NCI-H1694 (cell line): Measurements from ENCODE around the gene PRICKLE3.
A peak's percentile ranks its signal among the peaks of the same experiment; 100 is the strongest.
"Not testable (repeated sequence)": the region's sequence is repeated elsewhere in the genome, so short reads cannot be mapped to it uniquely, and the experiment has no call there.

Experiments used
- DNase-seq: peaks from one replicate; lab custom pipeline; 2025; lab: John Stamatoyannopoulos, UW

PRICKLE3 gene

DNA sequence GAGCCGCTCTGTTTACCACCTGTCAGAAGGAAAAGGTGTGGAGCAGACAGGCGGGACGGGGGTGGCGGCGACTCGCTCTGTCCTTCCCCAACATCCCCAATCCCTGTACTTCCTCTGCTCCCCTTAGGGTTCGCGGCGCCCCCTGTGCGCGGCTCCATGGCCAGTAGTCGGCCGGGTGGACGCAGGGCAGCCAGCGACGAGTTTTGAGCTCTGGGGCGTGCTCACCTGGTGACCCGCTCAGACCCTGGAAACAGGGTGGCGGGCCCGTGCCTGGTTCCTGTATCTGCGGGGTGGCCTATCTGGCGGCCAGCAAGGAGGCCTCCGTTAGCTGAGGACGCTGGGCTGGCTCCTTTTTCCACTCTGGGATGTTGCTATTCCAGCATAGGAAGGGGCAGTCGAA is 29.0 kb downstream of the PRICKLE3 start:
- DNase-seq: no peak

DNA sequence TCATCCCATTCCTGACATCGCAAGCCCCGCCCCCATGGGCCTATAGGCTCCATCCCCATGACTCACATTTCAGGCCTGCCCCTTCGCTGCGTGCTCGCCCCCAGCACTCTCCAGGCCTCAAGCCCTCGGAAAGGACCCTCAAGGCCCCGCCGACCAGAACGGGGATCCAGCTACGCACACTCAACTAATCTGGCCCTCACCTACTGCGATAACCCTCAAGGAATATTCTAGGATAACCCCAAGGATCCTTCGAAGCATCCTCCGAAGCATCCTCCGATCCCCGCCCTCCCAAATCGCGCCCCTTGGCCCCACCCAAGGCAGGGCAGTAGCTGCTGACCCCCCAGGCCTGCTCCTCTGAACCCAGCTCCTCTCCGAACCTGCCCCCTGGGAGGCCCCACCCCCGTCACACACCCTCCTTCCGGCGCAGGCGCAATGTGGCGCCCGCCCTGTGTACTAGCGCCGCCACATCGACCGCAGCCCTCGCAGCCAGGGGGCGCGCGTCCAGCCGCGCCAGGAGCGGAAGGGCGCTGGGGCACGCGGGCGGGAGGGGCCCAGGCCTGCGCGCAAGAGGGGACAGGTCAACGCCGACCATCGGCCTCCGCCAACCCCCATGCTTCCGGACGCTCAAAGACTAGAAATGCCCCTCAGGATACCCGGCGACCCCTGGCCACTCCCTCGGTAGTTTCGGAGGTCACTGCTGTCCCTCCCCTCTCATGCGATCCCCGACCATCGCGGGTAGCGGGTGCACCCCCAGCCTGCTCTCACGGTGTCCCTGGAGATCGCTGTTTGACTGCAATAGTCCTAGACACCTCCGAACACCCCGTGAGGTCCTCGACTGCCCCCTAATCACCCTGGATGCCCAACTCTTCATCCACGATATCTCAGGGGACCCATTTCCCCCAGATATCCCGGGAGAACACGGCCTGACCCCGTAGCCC is 30.0 kb downstream of the PRICKLE3 start:
- DNase-seq: peak; percentile 79

DNA sequence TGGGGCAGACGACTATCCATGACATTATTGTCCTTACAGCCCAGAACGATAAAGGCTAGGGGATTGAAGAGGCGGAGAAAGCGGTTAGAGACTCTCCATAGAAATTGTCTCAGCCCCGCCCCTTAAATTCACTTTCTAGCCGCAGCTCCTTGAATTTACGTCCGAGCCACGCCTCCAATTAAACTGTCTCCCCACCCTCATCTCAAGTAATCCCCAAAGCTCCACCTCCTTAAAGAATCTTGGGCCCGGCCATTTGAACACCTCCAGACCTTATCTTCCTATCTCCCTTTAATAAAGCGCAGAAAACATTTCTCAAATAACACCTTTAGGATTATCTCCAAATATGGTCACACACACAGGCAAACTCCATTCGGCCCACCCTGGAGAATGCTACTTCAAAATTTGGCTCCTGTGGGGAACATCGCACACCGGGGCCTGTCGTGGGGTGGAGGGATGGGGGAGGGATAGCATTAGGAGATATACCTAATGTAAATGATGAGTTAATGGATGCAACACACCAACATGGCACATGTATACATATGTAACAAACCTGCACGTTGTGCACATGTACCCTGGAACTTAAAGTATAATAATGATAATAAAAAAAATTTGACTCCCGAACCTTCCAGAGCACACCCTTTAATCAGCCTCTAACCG is 30.8 kb downstream of the PRICKLE3 start:
- no peak for DNase-seq

DNA sequence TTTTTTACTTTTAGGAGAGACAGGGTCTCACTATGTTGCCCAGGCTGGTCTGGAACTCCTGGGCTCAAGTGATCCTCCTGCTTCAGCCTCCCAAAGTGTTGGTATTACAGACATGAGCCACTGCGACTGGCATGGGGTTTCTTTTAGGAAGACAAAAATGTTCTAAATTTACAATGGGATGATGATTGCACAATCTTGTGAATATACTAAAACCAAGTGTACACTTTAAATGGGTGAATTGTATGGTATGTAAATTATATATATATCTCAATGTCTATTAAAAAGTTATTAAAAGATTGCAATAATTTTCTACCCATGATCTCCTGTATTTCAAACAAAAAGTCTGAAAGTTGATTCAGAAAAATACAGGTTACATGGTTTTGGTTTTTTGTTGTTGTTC is 32.7 kb downstream of the PRICKLE3 start:
- DNase-seq: no peak

DNA sequence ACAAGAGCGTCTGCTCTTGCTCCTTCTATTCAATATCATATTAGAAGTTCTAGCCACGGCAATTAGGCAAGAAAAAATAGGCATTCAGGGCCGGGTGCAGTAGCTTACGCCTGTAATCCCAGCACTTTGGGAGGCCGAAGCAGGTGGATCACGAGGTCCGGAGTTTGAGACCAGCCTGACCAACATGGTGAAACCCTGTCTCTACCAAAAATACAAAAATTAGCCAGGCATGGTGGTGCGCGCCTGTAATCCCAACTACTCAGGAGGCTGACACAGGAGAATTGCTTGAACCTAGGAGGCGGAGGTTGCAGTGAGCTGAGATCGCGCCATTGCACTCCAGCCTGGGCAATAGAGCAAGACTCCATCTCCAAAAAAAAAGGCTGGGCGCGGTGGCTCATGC is 36.9 kb downstream of the PRICKLE3 start:
- not testable (repeated sequence) for DNase-seq

DNA sequence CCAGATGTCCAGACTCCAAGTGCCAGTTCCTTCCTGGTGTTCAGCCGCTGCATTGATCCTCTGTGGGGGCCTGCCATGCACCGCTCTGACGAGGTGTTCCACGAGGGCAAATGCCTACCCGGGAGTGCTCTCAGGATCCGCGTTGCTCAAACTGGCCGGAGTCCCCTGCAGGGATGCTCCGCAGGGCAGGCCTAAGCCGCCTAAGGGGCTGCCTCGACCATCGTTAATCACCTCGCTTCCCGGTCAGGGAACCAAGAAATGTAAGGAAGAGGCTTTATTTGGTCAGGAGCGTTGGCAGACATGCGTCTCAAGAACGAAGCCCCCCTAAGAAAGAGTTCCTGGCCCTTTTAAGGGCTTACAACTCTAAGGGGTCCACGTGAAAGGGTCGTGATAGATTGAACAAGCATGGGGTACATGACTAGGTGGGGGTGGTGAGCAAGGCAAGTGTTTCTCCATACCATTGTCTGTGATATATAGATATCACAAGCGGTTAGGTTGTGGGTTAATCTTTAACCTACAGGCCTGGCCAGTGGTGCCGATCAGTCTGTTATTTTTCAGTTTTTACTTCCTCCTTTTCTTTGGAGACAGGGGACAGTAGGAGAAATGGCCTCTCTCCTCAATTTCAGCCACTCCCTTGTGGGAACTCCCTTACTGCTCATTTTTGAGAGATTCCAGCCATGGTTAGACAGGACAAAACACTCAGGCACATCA is 37.6 kb downstream of the PRICKLE3 start:
- DNase-seq: not testable (repeated sequence)

DNA sequence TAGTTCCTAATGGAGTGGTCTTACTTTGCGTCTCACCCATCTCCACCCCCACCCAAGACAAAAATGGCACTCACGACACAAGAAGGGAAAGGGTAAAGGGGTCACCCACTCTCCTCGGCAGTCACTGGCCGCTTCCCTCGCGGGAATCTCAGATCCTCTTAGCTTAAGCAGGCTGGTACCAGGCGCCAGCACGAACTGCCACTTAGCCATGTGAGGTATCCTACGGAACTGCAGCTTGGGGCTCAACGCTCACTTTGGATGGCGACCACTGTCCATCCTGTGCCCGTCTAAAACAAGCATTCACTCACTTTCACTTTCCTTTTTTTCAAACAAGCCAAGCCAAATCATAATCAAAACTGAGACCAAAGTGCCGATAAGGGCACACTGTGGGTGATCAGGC is 38.2 kb downstream of the PRICKLE3 start:
- no peak for DNase-seq

DNA sequence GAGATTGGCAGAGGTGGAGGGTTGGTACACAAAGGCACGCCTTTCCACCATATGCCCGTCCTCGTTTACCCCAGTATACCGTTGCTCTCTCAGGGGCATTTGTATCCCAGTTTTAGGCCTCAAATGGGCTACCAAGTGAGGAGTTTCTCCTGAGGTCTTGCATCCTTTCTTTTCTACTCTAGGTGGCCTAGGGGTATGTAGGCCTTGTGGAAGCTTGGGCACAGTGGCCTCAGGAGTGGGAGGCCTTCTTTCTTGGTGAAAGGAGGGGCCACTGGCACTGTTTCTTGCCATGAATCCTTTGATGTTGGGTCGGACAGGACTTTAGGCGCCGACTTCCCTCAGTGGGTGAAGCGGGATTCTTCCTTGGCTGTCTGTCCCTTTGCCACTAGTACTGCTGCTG is 38.9 kb downstream of the PRICKLE3 start:
- no peak for DNase-seq

DNA sequence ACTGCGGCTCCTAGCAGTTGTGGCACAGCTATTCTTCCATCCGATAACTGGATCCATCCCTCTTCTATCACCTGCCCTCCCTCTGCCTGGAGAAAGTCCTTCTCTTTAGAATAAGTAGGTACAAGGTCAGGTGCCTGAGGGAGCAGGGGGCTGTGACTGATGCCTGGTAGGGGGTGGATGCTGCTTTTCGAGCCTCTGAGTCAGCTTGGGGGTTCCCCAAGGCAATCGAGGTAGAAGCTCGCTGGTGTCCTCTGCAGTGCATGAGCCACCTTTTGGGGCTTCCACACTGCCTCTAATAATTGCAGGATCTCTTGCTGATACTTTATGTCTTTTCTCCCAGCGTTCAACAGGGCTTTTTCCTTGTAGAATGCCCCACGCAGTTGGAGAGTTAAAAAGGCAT is 43.0 kb downstream of the PRICKLE3 start:
- DNase-seq: not testable (repeated sequence)

DNA sequence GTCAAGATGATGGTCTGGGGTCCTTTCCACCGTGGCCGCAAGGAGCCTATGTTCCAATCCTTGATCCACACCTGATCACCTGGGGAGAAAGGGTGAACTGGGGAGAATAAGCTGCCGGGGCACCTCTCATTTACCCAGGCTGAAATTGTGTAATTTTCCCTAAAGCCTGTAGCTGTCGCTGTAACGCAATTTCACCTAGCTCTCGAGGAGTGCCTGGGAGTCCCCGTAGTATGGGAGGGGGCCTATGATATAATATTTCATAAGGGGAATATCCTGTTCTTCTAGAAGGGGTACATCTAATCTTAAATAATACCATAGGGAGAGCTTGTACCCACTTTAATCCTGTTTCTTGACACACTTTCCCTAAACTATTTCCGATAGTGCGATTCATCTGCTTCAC is 43.9 kb downstream of the PRICKLE3 start:
- DNase-seq: not testable (repeated sequence)

DNA sequence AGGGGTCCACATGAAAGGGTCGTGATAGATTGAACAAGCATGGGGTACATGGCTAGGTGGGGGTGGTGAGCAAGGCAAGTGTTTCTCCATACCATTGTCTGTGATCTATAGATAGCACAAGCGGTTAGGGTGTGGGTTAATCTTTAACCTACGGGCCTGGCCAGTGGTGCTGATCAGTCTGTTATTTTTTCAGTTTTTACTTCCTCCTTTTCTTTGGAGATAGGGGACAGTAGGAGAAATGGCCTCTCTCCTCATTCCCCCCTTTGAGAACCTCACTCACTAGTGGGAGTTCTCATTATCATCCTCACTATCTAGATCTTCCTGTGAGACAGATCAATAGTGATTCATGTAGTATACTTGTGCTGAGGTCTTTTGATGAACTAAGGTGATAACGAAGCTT is 46.5 kb downstream of the PRICKLE3 start:
- DNase-seq: no peak

DNA sequence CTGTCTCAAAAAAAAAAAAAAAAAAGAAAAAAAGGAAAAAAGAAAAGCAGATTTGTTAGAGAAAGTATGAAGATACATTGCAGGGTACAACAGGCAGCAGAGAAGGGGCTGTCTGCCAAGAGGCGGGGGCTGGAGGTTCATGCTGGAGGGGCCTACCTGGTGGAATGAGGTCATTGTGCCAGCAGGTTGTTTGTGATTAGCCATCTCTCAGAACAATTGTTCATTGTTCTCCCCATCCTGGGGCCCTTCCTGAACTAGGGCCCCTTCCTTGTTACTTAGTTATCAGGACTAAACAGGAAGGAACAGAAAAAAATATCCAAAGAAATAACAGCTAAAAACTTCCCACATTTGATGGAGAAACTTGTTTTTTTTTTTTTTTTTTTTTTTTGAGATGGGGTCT is 48.7 kb downstream of the PRICKLE3 start:
- DNase-seq: no peak

DNA sequence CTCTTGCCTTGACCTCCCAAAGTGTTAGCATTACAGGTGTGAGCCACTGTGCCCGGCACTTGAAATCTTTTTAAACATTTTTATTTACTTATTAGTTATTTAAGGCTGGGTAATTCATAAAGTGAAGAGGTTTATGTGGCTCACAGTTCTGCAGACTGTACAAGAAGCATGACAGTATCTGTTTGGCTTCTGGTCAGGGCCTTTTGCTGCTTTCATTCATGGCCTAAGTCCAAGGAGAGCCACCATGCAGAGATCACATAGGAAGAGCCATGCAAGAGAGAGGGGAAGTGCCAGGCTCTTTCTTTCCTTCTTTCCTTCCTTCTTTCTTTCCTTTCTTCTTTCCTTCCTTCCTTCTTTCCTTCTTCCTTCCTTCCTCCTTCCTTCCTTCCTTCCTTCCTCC is 52.4 kb downstream of the PRICKLE3 start:
- no peak for DNase-seq

DNA sequence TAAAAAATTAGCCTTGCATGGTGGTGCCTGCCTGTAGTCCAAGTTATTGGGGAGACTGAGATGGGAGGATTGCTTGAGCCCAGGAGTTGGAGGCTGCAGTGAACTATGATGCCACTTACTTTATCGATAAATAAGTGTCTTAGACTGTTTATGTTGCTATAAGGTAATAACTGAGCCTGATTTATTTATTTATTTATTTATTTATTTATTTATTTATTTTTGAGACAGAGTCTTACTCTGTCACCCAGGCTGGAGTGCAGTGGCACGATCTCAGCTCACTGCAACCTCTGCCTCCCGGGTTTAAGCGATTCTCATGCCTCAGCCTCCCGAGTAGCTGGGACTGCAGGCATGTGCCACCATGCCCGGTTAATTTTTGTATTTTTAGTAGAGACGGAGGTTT is 53.9 kb downstream of the PRICKLE3 start:
- DNase-seq: not testable (repeated sequence)

DNA sequence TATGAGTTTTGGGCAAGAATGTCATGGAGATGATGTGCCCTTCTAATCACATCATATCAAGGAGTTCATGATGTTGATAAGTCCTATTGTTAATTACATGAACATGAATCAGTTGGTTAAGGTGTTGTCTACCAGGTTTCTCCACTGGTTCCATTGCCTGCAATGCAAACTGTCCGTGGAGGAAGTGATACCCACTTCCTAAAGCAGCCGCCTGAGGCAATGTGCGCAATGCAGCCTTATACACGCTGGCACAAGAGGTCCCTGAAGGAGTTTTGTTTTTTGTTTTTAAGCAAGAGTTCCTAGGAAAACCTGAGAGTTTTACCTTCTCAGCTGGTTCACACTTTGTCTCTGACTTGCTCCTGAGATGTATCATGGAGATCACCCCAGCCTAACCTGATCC is 56.7 kb downstream of the PRICKLE3 start:
- DNase-seq: no peak

DNA sequence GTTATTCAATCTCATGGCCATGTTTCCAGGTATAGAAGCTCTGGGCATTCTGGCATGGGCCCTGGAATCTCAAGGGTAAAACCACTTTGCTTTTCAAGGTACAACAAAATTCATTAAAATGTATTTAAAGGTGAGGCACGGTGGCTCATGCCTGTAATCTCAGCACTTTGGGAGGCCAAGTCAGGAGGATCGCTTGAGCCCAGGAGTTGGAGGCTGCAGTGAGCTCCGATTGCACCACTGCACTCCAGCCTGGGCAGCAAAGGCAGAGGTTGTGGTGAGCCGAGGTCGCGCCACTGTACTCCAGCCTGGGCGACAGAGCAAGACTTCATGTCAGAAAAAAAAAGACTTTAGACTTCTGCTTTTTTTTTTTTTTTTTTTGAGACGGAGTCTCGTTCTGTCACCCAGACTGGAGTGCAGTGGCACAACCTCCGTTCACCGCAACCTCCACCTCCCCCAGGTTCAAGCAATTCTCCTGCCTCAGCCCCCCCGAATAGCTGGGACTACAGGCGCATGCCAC is 58.4 kb downstream of the PRICKLE3 start:
- not testable (repeated sequence) for DNase-seq
